ENCODE results near the gene BHLHA9.

BHLHA9 gene

GRCh38 chr17:1255041-1255440 is 15.2 kb upstream of the BHLHA9 start:
- no peak for DNase-seq (ENCODE audit: low read depth)

GRCh38 chr17:1256699-1257098 is 13.5 kb upstream of the BHLHA9 start:
- DNase-seq (ENCODE audit: low read depth), result no peak

GRCh38 chr17:1260086-1260769 is 10.0 kb upstream of the BHLHA9 start:
- no peak for DNase-seq (ENCODE audit: low read depth)

- DNase-seq (ENCODE audit: low read depth), result no peak
These were observed 9.5 kb upstream of the BHLHA9 start for GRCh38 chr17:1260770-1261161.

DNA sequence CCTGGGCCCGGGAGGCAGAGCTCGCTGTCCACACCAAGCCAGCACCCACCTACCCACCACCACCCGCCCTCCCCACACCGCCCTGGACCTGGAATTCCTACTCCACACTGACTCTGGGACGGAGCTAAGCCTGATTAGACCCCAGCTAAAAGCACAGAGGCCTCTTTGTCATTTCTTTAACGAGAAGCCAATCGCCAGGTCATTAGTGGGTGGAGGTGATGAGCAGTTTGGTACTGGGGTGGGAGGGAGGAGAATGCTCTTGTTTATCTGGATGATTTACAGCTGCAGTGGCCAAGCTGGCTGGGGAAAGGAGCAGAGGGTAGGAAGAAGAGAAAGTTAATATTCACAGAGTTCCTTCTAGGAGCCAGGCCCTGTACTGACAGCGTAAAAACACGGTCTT is 6.0 kb upstream of the BHLHA9 start:
- DNase-seq (ENCODE audit: low read depth), result no peak

DNA sequence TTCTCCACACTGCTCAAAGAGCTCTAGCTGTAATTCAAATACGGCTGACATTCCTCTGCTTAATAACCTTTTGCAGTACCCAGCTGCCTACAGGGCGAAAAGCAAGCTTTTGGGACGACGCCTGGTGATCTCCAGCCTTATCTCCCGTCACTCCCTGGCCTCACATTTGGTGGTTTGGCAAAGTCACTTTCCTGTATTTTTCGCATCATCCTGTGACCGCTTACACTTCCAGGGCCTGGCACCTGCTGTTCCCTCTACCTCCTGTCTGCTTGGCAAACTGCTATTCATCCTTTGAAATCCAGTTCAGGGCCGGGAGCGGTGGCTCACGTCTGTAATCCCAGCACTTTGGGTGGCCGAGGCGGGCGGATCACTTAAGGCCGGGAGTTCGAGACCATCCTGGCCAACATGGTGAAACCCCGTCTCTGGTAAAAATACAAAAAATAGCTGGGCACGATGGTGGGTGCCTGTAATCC is 2.7 kb upstream of the BHLHA9 start:
- DNase-seq (ENCODE audit: low read depth), result no peak

DNA sequence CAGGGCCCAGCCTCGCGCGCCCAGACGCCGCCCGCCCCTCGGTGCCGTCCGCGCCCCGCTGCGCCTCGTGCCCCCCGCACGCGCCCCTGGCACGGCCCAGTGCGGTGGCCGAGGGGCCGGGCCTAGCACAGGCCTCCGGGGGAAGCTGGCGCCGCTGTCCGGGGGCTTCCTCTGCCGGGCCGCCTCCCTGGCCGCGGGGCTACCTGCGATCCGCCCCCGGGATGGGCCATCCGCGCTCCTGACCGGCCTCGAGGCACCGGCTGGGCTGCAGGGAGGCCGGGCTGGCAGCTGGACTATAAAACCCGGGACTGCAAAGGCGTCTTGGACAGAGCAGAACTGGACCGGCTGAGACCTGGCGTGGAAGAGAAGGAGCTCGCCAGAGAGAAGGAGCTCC is 783 bp downstream of the BHLHA9 start:
- DNase-seq (ENCODE audit: low read depth), result no peak

- no peak for DNase-seq (ENCODE audit: low read depth)
These were observed 1.2 kb downstream of the BHLHA9 start for GRCh38 chr17:1271441-1271840.

- no peak for DNase-seq (ENCODE audit: low read depth)
These were observed 2.5 kb downstream of the BHLHA9 start for GRCh38 chr17:1272701-1273100.

DNA sequence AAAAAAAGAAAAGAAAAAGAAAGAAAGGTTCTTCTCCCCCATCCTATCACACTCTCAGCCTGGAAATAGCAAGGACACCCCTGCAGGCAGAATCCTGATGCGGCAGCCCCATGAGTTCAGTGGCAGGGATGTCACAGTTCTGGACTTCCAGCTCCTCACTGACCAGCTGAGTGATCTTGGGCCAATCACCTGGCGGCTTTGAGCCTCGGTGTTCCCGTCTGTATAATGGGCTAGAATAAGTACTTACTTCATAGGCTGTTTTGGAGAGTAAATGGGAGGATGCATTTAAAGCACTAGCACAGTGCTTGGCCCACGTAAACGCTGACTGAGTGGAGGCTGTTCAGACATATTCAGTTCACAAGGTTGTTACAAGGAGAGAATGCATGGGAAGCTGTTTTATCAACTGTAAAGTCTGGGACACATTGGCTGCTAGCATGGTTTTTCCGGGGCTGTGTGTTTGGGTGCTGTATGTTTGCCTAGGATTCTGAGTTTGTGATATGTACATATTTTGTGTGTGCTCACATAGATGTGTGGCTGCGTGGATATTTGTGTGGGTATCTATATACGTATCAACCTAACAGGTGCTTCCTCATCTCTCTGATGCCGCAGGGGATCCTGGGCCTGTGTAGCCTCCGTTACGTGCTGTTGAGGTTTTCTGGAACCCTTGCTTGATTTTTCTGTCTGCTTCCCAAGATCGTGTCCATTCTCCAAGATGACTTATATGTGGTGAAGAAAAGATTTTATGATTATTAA is 3.4 kb downstream of the BHLHA9 start:
- DNase-seq (ENCODE audit: low read depth), result no peak

DNA sequence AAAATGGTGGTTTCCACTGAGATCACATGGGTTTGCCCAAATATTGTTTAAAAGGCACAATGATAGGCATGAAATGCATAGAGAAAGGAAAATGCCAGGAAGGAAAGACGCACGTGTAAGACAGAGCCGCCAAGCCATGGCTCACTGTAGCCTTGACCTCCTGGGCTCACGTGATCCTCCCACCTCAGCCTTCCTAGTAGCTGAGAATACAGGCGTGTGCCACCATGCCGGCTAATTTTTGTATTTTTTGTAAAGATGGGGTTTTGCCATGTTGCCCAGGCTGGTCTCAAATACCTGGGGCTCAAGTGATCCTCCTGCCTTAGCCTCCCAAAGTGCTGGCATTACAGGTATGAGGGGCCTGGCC is 4.0 kb downstream of the BHLHA9 start:
- DNase-seq (ENCODE audit: low read depth), result no peak

DNA sequence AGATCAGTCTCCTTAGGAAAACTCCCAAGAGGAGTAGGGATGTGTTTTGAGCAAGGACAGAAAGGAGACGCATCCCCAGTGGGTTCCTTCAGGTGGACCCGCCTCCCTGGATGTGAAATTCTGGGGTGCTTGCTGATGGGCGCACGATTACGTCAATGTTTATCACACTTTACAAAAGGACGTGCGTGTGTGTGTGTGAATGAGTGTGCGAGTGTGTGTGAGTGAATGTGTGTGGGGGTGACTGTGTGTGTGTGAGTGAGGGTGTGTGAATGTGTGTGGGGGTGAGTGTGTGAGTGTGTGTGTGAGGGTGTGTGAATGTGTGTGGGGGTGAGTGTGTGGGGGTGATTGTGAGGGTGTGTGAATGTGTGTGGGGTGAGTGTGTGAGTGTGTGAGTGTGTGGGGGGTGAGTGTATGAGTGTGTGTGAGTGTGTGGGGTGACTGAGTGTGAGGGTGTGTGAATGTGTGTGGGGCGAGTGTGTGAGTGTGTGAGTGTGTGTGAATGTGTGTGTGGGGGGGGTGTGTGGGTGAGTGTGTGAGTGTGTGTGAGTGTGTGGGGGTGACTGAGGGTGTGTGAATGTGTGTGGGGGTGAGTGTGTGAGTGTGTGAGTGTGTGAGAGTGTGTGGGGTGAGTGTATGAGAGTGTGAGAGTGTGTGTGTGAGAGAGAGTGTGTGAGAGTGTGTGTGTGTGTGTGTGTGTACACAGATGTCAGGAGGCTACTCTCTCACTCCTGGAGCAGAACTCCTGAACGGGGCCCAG is 5.1 kb downstream of the BHLHA9 start:
- no peak for DNase-seq (ENCODE audit: low read depth)

GRCh38 chr17:1275962-1276736 is 5.9 kb downstream of the BHLHA9 start:
- no peak for DNase-seq (ENCODE audit: low read depth)

DNA sequence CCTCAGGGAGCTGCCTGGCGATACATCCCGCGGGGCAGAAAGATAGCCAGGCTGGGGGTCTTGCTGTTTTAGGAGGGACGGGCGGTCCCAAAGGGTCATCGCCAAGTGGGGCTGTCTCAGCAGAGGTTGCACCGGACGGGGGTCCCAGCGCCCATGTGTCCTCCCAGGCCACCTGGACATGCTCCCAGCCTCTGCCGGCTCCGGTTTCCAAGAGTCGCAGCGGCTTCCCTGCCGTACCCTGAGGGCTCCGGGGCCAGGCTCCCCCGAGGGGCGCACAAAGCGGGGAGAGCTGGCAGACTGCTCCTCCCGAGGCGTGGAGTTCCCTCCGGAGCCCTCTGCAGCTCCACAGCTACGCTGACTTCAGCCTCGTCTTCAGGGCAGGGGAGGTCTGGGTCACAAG is 10.4 kb downstream of the BHLHA9 start:
- no peak for DNase-seq (ENCODE audit: low read depth)

DNA sequence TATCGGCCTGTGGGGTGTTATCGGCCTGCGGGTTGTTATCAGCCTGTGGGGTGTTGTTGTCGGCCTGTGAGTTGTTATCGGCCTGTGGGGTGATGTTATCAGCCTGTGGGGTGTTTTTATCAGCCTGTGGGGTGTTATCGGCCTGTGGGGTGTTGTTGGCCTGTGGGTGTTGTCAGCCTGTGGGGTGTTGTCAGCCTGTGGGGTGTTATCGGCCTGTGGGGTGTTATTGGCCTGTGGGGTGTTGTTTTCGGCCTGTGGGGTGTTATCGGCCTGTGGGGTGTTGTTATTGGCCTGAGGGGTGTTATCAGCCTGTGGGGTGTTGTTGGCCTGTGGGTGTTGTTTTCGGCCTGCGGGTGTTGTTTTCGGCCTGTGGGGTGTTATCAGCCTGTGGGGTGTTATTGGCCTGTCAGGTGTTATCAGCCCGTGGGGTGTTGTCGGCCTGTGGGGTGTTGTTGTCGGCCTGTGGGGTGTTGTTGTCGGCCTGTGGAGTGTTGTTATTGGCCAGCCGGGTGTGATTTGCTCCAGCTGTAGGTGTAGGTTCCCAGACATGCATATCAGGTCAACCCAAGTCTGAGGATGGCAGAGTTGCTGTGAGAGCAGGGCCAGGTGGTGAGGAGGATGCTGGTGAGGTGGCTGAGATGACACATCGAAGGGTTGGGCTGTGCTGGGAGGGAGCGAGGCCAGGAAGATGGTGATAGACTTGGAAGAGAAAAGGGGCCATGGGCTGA is 16.3 kb downstream of the BHLHA9 start:
- DNase-seq (ENCODE audit: low read depth), result no peak

- no peak for DNase-seq (ENCODE audit: low read depth)
These were observed 19.5 kb downstream of the BHLHA9 start for GRCh38 chr17:1289695-1290094.

DNA sequence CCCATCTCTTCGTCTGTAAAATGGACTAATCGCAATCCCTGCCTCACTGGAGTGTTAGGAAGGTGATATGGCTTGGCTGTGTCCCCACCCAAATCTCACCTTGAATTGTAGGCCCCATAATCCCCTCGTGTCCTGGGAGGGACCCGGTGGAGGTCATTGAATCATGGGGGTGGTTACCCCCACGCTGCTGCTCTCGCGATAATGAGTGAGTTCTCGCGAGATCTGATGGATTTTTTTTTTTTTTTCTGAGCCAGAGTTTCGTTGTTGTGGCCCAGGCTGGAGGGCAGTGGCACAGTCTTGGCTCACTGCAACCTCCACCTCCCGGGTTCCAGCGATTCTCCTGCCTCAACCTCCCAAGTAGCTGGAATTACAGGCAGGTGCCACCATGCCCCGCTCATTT is 20.4 kb downstream of the BHLHA9 start:
- DNase-seq (ENCODE audit: low read depth), result no peak

- DNase-seq (ENCODE audit: low read depth), result no peak
These were observed 24.0 kb downstream of the BHLHA9 start for GRCh38 chr17:1294157-1294717.

DNA sequence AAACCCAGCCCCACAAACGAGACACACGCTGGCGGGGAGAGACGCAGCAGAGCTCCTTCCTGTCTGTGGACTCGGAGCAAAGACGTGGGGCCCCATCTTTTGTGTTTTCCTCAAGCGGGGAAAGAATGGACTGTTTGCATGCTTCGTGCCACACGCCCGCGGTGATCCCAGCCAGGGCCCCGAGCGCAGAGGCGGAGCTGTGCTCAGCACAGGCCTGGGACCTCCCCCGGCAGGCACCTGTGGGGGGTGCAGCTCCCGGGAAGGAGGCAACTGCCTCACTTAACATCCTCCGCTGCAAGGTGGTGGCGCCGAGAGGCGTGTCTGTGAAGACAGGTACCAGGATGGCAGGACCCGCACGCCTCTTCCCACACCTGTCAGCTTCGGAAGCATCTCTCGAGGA is 28.4 kb downstream of the BHLHA9 start:
- DNase-seq (ENCODE audit: low read depth), result no peak

DNA sequence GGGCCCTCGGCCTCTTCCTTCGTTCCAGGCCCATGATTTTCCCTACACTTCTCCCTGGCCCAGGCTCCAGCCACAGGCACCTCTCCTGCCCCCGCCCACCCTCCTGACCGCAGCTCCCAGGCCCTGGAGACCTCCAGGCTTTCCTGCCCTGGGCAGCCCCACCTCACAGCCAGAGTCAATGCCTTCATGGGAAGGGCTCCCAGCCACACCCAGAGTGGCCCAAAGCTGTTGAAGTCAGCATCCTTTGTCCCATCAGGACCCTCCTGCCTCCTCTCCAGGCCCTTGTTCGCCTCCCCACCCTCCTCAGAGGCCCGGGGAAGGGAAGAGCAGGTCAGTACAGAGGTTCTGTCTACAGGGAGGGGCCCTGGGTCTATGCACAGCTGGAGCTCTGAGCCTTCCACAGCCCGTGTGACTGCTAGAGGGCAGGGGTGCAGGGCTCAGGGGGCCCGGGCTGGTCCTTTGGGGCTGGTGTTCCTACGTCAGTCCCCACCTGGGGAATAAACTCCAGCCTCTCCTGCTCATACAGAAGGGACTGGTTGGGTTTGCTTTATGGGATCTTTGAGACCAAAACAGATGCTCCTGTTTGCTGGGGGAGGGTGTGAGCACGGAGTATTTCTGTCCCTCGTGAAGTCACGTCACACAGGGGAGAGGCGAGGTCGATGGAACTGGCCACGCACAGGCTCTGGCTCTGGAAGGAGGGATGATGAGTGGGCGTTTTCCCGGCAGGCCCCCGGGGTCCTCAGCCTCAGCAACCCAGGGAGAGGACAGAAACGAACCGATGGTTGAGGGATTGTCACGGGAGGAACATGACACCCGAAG is 29.5 kb downstream of the BHLHA9 start:
- DNase-seq (ENCODE audit: low read depth), result no peak

All from HS-27A (cell line).